NB4 (cell line): ENCODE results near the gene PFDN1.

Experiments used
- CTCF ChIP-seq: IDR thresholded peaks from one replicate; pipeline ENCODE4 v1.5.1; 2012; ENCODE audit warnings: low read depth, low read length
- MAX ChIP-seq: IDR thresholded peaks from 2 replicates; pipeline ENCODE4 v1.6.1; 2011; ENCODE audit warnings: low read depth, low read length
- POLR2A ChIP-seq: IDR thresholded peaks from 2 replicates; pipeline ENCODE4 v1.6.1; 2011; ENCODE audit warnings: mild to moderate bottlenecking; ENCODE audit not compliant: insufficient read length; ENCODE audit errors: extremely low read depth

- TF ChIP-seq CTCF (no peak), POLR2A (no peak), MAX (no peak)
These were observed 53.4 kb downstream of the PFDN1 start for GRCh38 chr5:140249536-140249935.
